ENCODE results near the gene MDM4. TPM values are rescaled to one million over a fixed set of nuclear protein-coding genes. Genes with fewer than 3 reads are reported as not detected.

MDM4 gene
- total and polyA plus RNA-seq, 2 donors (not counting 1 experiment from before 2014, with no cell fraction given) = 46.6 to 374 TPM

GRCh38 chr1:204478172-204478899 is 37.9 kb upstream of the MDM4 start:
- POLR2A ChIA-PET = interaction anchor here (0.7 to 1.7 kb wide), 6 partner anchors 10 to 32 kb away, joined by 4 to 6 read pairs (median 4); no protein-coding TSS in a partner anchor
- peak overlapping the region; percentile 98 for H3K27ac Mint-ChIP-seq
- Histone ChIP-seq H3K36me3 (replicated peaks in 1 of 2; ENCODE audit: control extremely low read depth in 1 of 2, control insufficient read depth in 1 of 2, extremely low read depth in 1 of 2, insufficient read depth in 2 of 2, low read length in 1 of 2) (peaks cover 5 to 34% of the 10 kb centered on the region in 2 experiments), H3K4me1 (ENCODE audit: control insufficient read depth in 2 of 2, insufficient read depth in 2 of 2, low read length in 2 of 2) (peaks cover 87 to 95% of the 10 kb centered on the region in 2 donors), H3K4me2 (replicated peaks; ENCODE audit: low read depth, low read length, poor library complexity, severe bottlenecking) (peak overlapping the region; percentile 81), H3K79me2 (ENCODE audit: control insufficient read depth, insufficient read depth, low read length) (peaks cover 99% of the 10 kb centered on the region), H3K4me3 (ENCODE audit: control extremely low read depth in 1 of 5, extremely low read depth in 1 of 5, insufficient read depth in 1 of 5, low read depth in 2 of 5, low read length in 4 of 5) (no peak overlapping the region), H3K9ac (ENCODE audit: low read length) (peak overlapping the region; percentile 11), H3K27me3 (replicated peaks in 1 of 4; ENCODE audit: control extremely low read depth in 1 of 4, control insufficient read depth in 3 of 4, insufficient read depth in 4 of 4, low read length in 3 of 4) (no peaks in the 10 kb centered on the region), H3K9me3 (ENCODE audit: control extremely low read depth in 1 of 3, control insufficient read depth in 2 of 3, insufficient read depth in 1 of 3, low read length in 2 of 3) (no peaks in the 10 kb centered on the region), H3K27ac (ENCODE audit: low read length in 2 of 2) (peak overlapping the region in 1 of 2 donors; percentile 95), H4K20me1 (ENCODE audit: control insufficient read depth, insufficient read depth, low read length, poor library complexity, severe bottlenecking) (peaks cover 46% of the 10 kb centered on the region), H2AFZ (ENCODE audit: insufficient read depth, low read depth, low read length, poor library complexity, severe bottlenecking) (no peak overlapping the region)
- peak overlapping the region; percentile 69 for H3K4me3 Mint-ChIP-seq
- ATAC-seq (ENCODE audit: low read depth) = no peak
- H3K4me1 Mint-ChIP-seq = peaks cover 94% of the 10 kb centered on the region
- CTCF ChIA-PET = interaction anchor here (1.0 to 18.4 kb wide), 10 partner anchors 8 to 79 kb away, joined by 3 to 374 read pairs (median 10); partner anchors contain the start of gene PIK3C2B
- DNase-seq = no peak
- TF ChIP-seq CTCF (IDR thresholded peaks at IDR 0.05) (no peak), EZH2 (IDR thresholded peaks at IDR 0.05; ENCODE audit: borderline replicate concordance, insufficient read depth, low read depth, low read length, poor library complexity, severe bottlenecking) (no peak)
- intact Hi-C loops (cut with micrococcal nuclease) = loop anchor here (1.0 kb wide), 1 partner anchor 12 kb away; no protein-coding TSS in a partner anchor
- WGBS (ENCODE audit: insufficient coverage) = 100% methylated on average over 3 of the region's 7 CpGs
- H3K27me3 Mint-ChIP-seq = no peaks in the 10 kb centered on the region
- H3K9me3 Mint-ChIP-seq (ENCODE audit: insufficient read depth) = no peaks in the 10 kb centered on the region

DNA sequence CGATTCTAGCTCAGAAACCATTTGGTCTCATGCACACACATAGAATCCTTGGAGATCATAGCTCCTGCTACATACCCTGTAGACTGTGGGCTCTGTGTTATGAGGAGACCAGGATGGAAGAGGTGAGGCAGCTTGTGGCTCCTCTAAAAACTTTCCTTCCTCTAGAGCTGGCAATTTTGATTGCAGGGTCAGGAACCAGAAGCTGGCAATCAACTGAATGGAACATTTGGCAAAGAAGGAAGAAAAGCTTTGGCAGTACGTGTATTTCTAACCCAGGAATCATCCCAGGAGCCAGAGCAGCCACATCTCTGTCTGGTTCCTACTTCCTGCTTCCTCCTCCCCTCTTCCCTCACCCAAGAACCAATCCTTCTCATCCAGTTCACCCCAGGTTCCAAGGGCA is 37.3 kb upstream of the MDM4 start:
- Mint-ChIP-seq H3K27ac (peak overlapping the region; percentile 98), H3K4me1 (peaks cover 95% of the 10 kb centered on the region), H3K4me3 (peak overlapping the region; percentile 69), H3K27me3 (no peaks in the 10 kb centered on the region), H3K9me3 (ENCODE audit: insufficient read depth) (no peaks in the 10 kb centered on the region)
- Histone ChIP-seq H3K27me3 (replicated peaks in 1 of 4; ENCODE audit: control extremely low read depth in 1 of 4, control insufficient read depth in 3 of 4, insufficient read depth in 4 of 4, low read length in 3 of 4) (no peaks in the 10 kb centered on the region), H2AFZ (ENCODE audit: insufficient read depth, low read depth, low read length, poor library complexity, severe bottlenecking) (no peak overlapping the region), H3K79me2 (ENCODE audit: control insufficient read depth, insufficient read depth, low read length) (peaks cover 99% of the 10 kb centered on the region), H3K36me3 (replicated peaks in 1 of 2; ENCODE audit: control extremely low read depth in 1 of 2, control insufficient read depth in 1 of 2, extremely low read depth in 1 of 2, insufficient read depth in 2 of 2, low read length in 1 of 2) (peaks cover 5 to 34% of the 10 kb centered on the region in 2 experiments), H3K4me3 (ENCODE audit: control extremely low read depth in 1 of 5, extremely low read depth in 1 of 5, insufficient read depth in 1 of 5, low read depth in 2 of 5, low read length in 4 of 5) (no peak overlapping the region), H3K9ac (ENCODE audit: low read length) (peak overlapping the region; percentile 11), H3K9me3 (ENCODE audit: control extremely low read depth in 1 of 3, control insufficient read depth in 2 of 3, insufficient read depth in 1 of 3, low read length in 2 of 3) (no peaks in the 10 kb centered on the region), H3K4me1 (ENCODE audit: control insufficient read depth in 2 of 2, insufficient read depth in 2 of 2, low read length in 2 of 2) (peaks cover 93 to 96% of the 10 kb centered on the region in 2 donors), H4K20me1 (ENCODE audit: control insufficient read depth, insufficient read depth, low read length, poor library complexity, severe bottlenecking) (peaks cover 46% of the 10 kb centered on the region), H3K27ac (ENCODE audit: low read length in 2 of 2) (peak overlapping the region in 1 of 2 donors; percentile 95), H3K4me2 (replicated peaks; ENCODE audit: low read depth, low read length, poor library complexity, severe bottlenecking) (peak overlapping the region; percentile 81)
- CTCF ChIA-PET = interaction anchor here (0.9 to 18.4 kb wide), 10 partner anchors 9 to 50 kb away, joined by 3 to 374 read pairs (median 10); partner anchors contain the start of gene PIK3C2B
- intact Hi-C loops (cut with micrococcal nuclease) = loop anchor here (1.0 kb wide), 1 partner anchor 13 kb away; no protein-coding TSS in a partner anchor
- no CpG with 5 or more reads among the region's 2 CpGs for WGBS (ENCODE audit: insufficient coverage)
- DNase-seq (no peak), ATAC-seq (ENCODE audit: low read depth) (no peak)
- no peak for TF ChIP-seq CTCF (IDR thresholded peaks at IDR 0.05)
- TF ChIP-seq EZH2 (IDR thresholded peaks at IDR 0.05; ENCODE audit: borderline replicate concordance, insufficient read depth, low read depth, low read length, poor library complexity, severe bottlenecking) = no peak
- POLR2A ChIA-PET = interaction anchor here (0.6 to 3.8 kb wide), 7 partner anchors 11 to 1471 kb away, joined by 4 to 46 read pairs (median 4); partner anchors contain the start of gene PIK3C2B
